Testis (tissue), 3 donors: ENCODE measurements around the gene PEX10. TPM values are rescaled to one million over a fixed set of nuclear protein-coding genes. Genes with fewer than 3 reads are reported as not detected.

Source experiments
- DNase-seq: peaks from one replicate; pipeline ENCODE4 v3.0.0-alpha.2; 2019
- H3K27ac ChIP-seq, 2 donors: fragments of 200-600 bp; sonication (generic); one replicate each; pipeline ENCODE4 v1.5.1; 2019
- H3K27me3 ChIP-seq: fragments of 200-600 bp; sonication (generic); one replicate; pipeline ENCODE4 v1.5.1; 2019
- H3K36me3 ChIP-seq: fragments of 200-600 bp; sonication (generic); one replicate; pipeline ENCODE4 v1.5.1; 2017; ENCODE audit warnings: low read depth; ENCODE audit errors: missing control alignments
- H3K4me1 ChIP-seq: fragments of 200-600 bp; sonication (generic); one replicate; pipeline ENCODE4 v1.5.1; 2019
- H3K4me3 ChIP-seq, 2 donors: fragments of 200-600 bp; sonication (generic); one replicate each; pipeline ENCODE4 v1.5.1; 2017 to 2019
- H3K9me3 ChIP-seq: fragments of 200-600 bp; sonication (generic); one replicate; pipeline ENCODE4 v1.5.1; 2017
- POLR2A ChIP-seq: fragments of 450-650 bp; IDR thresholded peaks from one replicate; pipeline ENCODE4 v1.6.1; 2017; ENCODE audit warnings: antibody characterized with exemption, mild to moderate bottlenecking, moderate library complexity
- WGBS, 2 donors: methylation state at CpG; one replicate each; pipeline ENCODE4 v1.1.5; 2018; 5-methylcytosine and 5-hydroxymethylcytosine counted together
- intact Hi-C: fragments of 100-400 bp; cut with DNase I; formaldehyde crosslinking; loops from one replicate; pipeline ENCODE4 v1.15.1; 2023; ENCODE audit warnings: low total_unique reads
- polyA plus RNA-seq: library from polyadenylated mRNA; stranded (reverse); fragments of 350-450 nt; fragmentation: Illumina TruSeq; extraction: RNeasy Lipid Tissue Mini Kit (QIAGEN cat#74804); gene quantifications from one replicate; pipeline ENCODE4 v1.2.3, GENCODE V29; 2014; ENCODE audit warnings: low read depth, low replicate concordance; ENCODE audit not compliant: insufficient read depth
- total RNA-seq, 2 donors: library from RNA; depleted of rRNA; stranded (reverse); fragments of >200 nt; gene quantifications; one replicate each; pipeline ENCODE4 v1.2.3, GENCODE V29; 2016
- TF ChIP-seq, protein P1 (sequence below), 3 experiments: fragments of 450-650 bp in 2 of 3; fragments of 200-600 bp in 1 of 3; sonication (generic) in 1 of 3; IDR thresholded peaks; one replicate each; pipeline ENCODE4 v1.5.1; 2016 to 2019; ENCODE audit warnings: antibody characterized with exemption in 3 of 3, mild to moderate bottlenecking in 2 of 3, moderate library complexity in 1 of 3

The PEX10 gene
- total and polyA plus RNA-seq, 3 donors from 2014 or later = 49.5 to 52.8 (median 50.4) TPM

- H3K27ac ChIP-seq = no peak overlapping the region
- H3K4me1 ChIP-seq = peaks cover 11% of the 10 kb centered on the region
- no peaks in the 10 kb centered on the region for H3K9me3 ChIP-seq
- TF ChIP-seq, protein P1, sequence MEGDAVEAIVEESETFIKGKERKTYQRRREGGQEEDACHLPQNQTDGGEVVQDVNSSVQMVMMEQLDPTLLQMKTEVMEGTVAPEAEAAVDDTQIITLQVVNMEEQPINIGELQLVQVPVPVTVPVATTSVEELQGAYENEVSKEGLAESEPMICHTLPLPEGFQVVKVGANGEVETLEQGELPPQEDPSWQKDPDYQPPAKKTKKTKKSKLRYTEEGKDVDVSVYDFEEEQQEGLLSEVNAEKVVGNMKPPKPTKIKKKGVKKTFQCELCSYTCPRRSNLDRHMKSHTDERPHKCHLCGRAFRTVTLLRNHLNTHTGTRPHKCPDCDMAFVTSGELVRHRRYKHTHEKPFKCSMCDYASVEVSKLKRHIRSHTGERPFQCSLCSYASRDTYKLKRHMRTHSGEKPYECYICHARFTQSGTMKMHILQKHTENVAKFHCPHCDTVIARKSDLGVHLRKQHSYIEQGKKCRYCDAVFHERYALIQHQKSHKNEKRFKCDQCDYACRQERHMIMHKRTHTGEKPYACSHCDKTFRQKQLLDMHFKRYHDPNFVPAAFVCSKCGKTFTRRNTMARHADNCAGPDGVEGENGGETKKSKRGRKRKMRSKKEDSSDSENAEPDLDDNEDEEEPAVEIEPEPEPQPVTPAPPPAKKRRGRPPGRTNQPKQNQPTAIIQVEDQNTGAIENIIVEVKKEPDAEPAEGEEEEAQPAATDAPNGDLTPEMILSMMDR (IDR thresholded peaks at IDR 0.05) = no peak
- TF ChIP-seq POLR2A = no peak
- H3K4me3 ChIP-seq = no peak overlapping the region
- H3K36me3 ChIP-seq = no peaks in the 10 kb centered on the region
- WGBS, 2 donors = 90 to 96% methylated on average over 26 to 31 of the region's 37 CpGs
- intact Hi-C loops = no loop called here
- H3K27me3 ChIP-seq = no peaks in the 10 kb centered on the region
- no peak for DNase-seq
These were observed 55.2 kb downstream of the PEX10 start for GRCh38 chr1:2356911-2357845.

- WGBS, 2 donors = 89 to 100% methylated on average over 3 to 15 of the region's 15 CpGs
- DNase-seq = no peak
- Histone ChIP-seq H3K9me3 (no peaks in the 10 kb centered on the region), H3K36me3 (no peaks in the 10 kb centered on the region), H3K27ac (no peak overlapping the region), H3K4me1 (peaks cover 11% of the 10 kb centered on the region), H3K27me3 (no peaks in the 10 kb centered on the region), H3K4me3 (no peak overlapping the region)
- intact Hi-C loops = no loop called here
- TF ChIP-seq POLR2A = no peak
- TF ChIP-seq, protein P1 (IDR thresholded peaks at IDR 0.05) = no peak
These were observed 56.0 kb downstream of the PEX10 start for GRCh38 chr1:2356401-2356800.

- TF ChIP-seq, protein P1 (IDR thresholded peaks at IDR 0.05) = no peak
- no peak for TF ChIP-seq POLR2A
- H3K4me3 ChIP-seq = no peak overlapping the region
- no peak overlapping the region for H3K27ac ChIP-seq
- peaks cover 11% of the 10 kb centered on the region for H3K4me1 ChIP-seq
- H3K36me3 ChIP-seq = no peaks in the 10 kb centered on the region
- DNase-seq = no peak
- H3K27me3 ChIP-seq = no peaks in the 10 kb centered on the region
- no peaks in the 10 kb centered on the region for H3K9me3 ChIP-seq
- whole genome bisulfite sequencing, 2 donors = 83 to 92% methylated on average over 4 to 28 of the region's 28 CpGs
- intact Hi-C loops = no loop called here
These were observed 56.7 kb downstream of the PEX10 start for GRCh38 chr1:2355373-2356261.

DNA sequence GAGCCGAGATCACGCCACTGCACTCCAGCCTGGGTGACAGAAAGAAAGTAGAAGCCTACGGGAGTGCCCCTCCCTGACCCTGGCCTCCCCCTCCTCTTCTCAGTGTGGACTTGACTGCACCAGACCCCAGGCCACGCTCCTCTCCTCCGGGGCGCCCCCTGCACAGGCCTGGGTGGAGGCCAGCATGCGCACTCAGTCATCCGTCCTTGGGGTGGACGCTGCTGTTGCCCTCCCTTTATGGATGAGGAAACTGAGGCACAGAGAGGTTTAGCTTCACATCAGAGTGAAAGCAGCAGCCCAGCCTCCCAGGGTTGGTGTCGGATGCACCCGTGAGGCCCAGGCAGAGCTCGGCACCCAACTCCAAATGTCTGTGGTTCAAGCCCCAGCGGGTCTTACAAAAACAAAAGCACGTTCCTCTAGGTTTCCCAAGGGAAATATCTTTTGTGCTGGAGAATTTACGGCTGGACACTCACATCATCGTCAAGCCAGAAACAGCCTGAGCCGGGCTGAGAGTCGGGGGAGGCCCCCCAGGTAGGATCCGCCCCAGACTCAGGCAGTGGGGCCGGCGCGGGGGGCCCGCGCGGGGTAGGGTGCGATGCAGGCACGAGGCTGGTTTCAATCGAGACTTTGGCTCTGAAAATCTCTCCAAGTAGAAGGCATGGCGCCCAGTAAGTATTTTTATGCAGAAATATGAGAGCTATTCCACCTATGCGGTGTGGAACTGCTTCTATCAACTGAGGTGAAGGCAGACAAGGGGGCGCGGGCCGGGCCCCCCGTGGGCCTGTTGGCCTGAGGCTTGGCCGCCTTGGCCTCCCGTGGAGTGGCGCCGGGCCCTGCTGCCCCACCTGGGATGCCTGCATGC, 57.6 kb downstream of the PEX10 start:
- no peak for TF ChIP-seq POLR2A
- TF ChIP-seq, protein P1 (IDR thresholded peaks at IDR 0.05) = no peak
- H3K4me3 ChIP-seq = no peak overlapping the region
- intact Hi-C loops = no loop called here
- no peak for DNase-seq
- no peaks in the 10 kb centered on the region for H3K27me3 ChIP-seq
- no peak overlapping the region for H3K27ac ChIP-seq
- peaks cover 8% of the 10 kb centered on the region for H3K4me1 ChIP-seq
- H3K9me3 ChIP-seq = no peaks in the 10 kb centered on the region
- no peaks in the 10 kb centered on the region for H3K36me3 ChIP-seq
- 80% methylated on average over 32 to 38 of the region's 38 CpGs for WGBS, 2 donors
